Progenitor cell of endocrine pancreas (in vitro differentiated cells): ENCODE data around the gene FLRT2. TPM values are rescaled to one million over a fixed set of nuclear protein-coding genes. Genes with fewer than 3 reads are reported as not detected.

ENCODE experiments used
- DNase-seq: peaks from one replicate; pipeline ENCODE4 v3.0.0; 2021; ENCODE audit warnings: low spot score; ENCODE audit not compliant: unreplicated experiment
- H3K27ac Mint-ChIP-seq: 2 replicates; pipeline ENCODE4 v1.8.0; 2021; ENCODE audit warnings: mild to moderate bottlenecking, moderate library complexity, mixed read lengths
- H3K27me3 Mint-ChIP-seq: 2 replicates; pipeline ENCODE4 v1.8.0; 2021; ENCODE audit warnings: mixed read lengths
- H3K36me3 Mint-ChIP-seq: 2 replicates; pipeline ENCODE4 v1.8.0; 2022; ENCODE audit warnings: mixed read lengths; ENCODE audit not compliant: insufficient read depth
- H3K4me1 Mint-ChIP-seq: 2 replicates; pipeline ENCODE4 v1.8.0; 2021; ENCODE audit warnings: low read depth, mixed read lengths
- H3K4me3 Mint-ChIP-seq: 2 replicates; pipeline ENCODE4 v1.8.0; 2021; ENCODE audit warnings: low read depth, mild to moderate bottlenecking, moderate library complexity, mixed read lengths
- H3K9me3 Mint-ChIP-seq: 2 replicates; pipeline ENCODE4 v1.8.0; 2021; ENCODE audit warnings: low read depth, mixed read lengths
- CTCF ChIP-seq: fragments of 200-600 bp; sonication (generic); IDR thresholded peaks from one replicate; pipeline ENCODE4 v1.5.0; 2021; ENCODE audit warnings: antibody characterized with exemption, mild to moderate bottlenecking; ENCODE audit not compliant: unreplicated experiment
- long read RNA-seq: library from polyadenylated mRNA; unstranded; transcript quantifications from one replicate; pipeline ENCODE4 v2.0.0, GENCODE V29; 2020
- total RNA-seq: library from RNA; stranded (reverse); gene quantifications from 2 replicates; pipeline ENCODE4 v1.2.1, GENCODE V29; 2021

The FLRT2 gene
- total RNA-seq: 312 and 318 TPM in 2 replicates
- long read RNA-seq, full-length matches to known transcripts: 8 of 98 reads
- long read RNA-seq, partial matches to known transcripts: 0 of 98 reads
- long read RNA-seq, other reads (novel, unspliced or antisense): 90 of 98 reads

GRCh38 chr14:85529803-85530574 lies at the start of gene FLRT2:
FLRT2 (plus strand) TSS chr14:85530144; CDS start chr14:85621515, 91,371 bp downstream.
- H3K36me3 Mint-ChIP-seq: peaks cover 13% of the 10 kb centered on the region
- H3K4me3 Mint-ChIP-seq: peak within 1 kb of the TSS; percentile 86
- peak; percentile 13 for DNase-seq
- H3K27ac Mint-ChIP-seq: peak within 1 kb of the TSS; percentile 90
- H3K9me3 Mint-ChIP-seq: no peaks in the 10 kb centered on the region
- TF ChIP-seq CTCF: no peak
- peaks cover 4% of the 10 kb centered on the region for H3K27me3 Mint-ChIP-seq
- H3K4me1 Mint-ChIP-seq: peaks cover 37% of the 10 kb centered on the region

- DNase-seq: no peak
- H3K9me3 Mint-ChIP-seq: peaks cover 10% of the 10 kb centered on the region
- H3K27ac Mint-ChIP-seq: no peak overlapping the region
- H3K4me3 Mint-ChIP-seq: no peak overlapping the region
- TF ChIP-seq CTCF: no peak
- peaks cover 29% of the 10 kb centered on the region for H3K4me1 Mint-ChIP-seq
- peaks cover 4% of the 10 kb centered on the region for H3K36me3 Mint-ChIP-seq
- no peaks in the 10 kb centered on the region for H3K27me3 Mint-ChIP-seq
These were observed 48.5 kb upstream of the FLRT2 start for GRCh38 chr14:85481471-85481870.

- peak overlapping the region; percentile 79 for H3K27ac Mint-ChIP-seq
- peaks cover 29% of the 10 kb centered on the region for H3K4me1 Mint-ChIP-seq
- DNase-seq: no peak
- H3K27me3 Mint-ChIP-seq: no peaks in the 10 kb centered on the region
- H3K4me3 Mint-ChIP-seq: peak overlapping the region; percentile 20
- H3K9me3 Mint-ChIP-seq: peaks cover 5% of the 10 kb centered on the region
- TF ChIP-seq CTCF: no peak
- H3K36me3 Mint-ChIP-seq: peaks cover 3% of the 10 kb centered on the region
These were observed 47.4 kb upstream of the FLRT2 start for GRCh38 chr14:85482552-85482951.

GRCh38 chr14:85483037-85483436 lies 46.9 kb upstream of the FLRT2 start:
- H3K4me1 Mint-ChIP-seq: peaks cover 29% of the 10 kb centered on the region
- peaks cover 3% of the 10 kb centered on the region for H3K36me3 Mint-ChIP-seq
- H3K4me3 Mint-ChIP-seq: no peak overlapping the region
- peaks cover 5% of the 10 kb centered on the region for H3K9me3 Mint-ChIP-seq
- H3K27me3 Mint-ChIP-seq: no peaks in the 10 kb centered on the region
- no peak for TF ChIP-seq CTCF
- no peak for DNase-seq
- H3K27ac Mint-ChIP-seq: peak overlapping the region; percentile 77

GRCh38 chr14:85483652-85484051 lies 46.3 kb upstream of the FLRT2 start:
- Mint-ChIP-seq H3K27me3 (no peaks in the 10 kb centered on the region), H3K4me3 (no peak overlapping the region)

More at GRCh38 chr14:85483652-85484051, 46.3 kb upstream of the FLRT2 start:
- Mint-ChIP-seq H3K27ac (peak overlapping the region; percentile 77), H3K36me3 (peaks cover 3% of the 10 kb centered on the region), H3K9me3 (peaks cover 5% of the 10 kb centered on the region), H3K4me1 (peaks cover 29% of the 10 kb centered on the region)
- TF ChIP-seq CTCF: no peak
- no peak for DNase-seq
